K562 (cell line): ENCODE data around the gene CCDC192. TPM values are rescaled to one million over a fixed set of nuclear protein-coding genes. Genes with fewer than 3 reads are reported as not detected.

ENCODE experiments used
- ATAC-seq: fragments of 200-7000 bp; cut with Tn5 transposase; 3 replicates; pipeline ENCODE4 v1.9.1; 2020; ENCODE audit warnings: moderate library complexity
- BruUV-seq: library from RNA; stranded (reverse); fragments of 400-500 nt; replicated peaks from 2 replicates; lab custom pipeline; 2021; lab: Mats Ljungman, UMichigan
- CTCF ChIA-PET: fragments of 300-600 bp; formaldehyde crosslinking; extraction: SDS; loops from one replicate; lab custom pipeline; 2021; ENCODE audit warnings: low intra/inter-chr PET ratio; lab: Yijun Ruan, JAX
- POLR2A ChIA-PET: fragments of 300-600, 350-650 bp; sonication (Branson Sonifier 250); formaldehyde crosslinking; extraction: SDS; loops from one replicate; lab custom pipeline; 2021; ENCODE audit warnings: antibody characterized with exemption, inconsistent platforms; lab: Yijun Ruan, JAX
- DNase-seq, 4 experiments: peaks; one replicate each; pipeline versions ENCODE4 v3.0.0 to v3.0.0-alpha.2; 2011 to 2018; ENCODE audit warnings: low spot score in 3 of 4, mixed read lengths in 3 of 4; ENCODE audit errors: extremely low read depth in 1 of 4
- FAIRE-seq: peaks from 2 replicates; lab custom pipeline; 2011; peaks lifted over from hg19 to GRCh38; lab: Jason Lieb, UNC
- H2AFZ ChIP-seq: 2 replicates; pipeline ENCODE4 v1.6.0; 2011; ENCODE audit warnings: low read depth, low read length, control low read depth, inconsistent platforms
- H3K27ac ChIP-seq: fragments of 200-600 bp; 3 replicates; pipeline ENCODE4 v1.8.0; 2011; ENCODE audit warnings: low read depth, mild to moderate bottlenecking, control low read depth, inconsistent platforms, low read length, moderate library complexity, mixed read lengths; ENCODE audit errors: extremely low read depth
- H3K27me3 ChIP-seq, 2 experiments: fragments of 300-600 bp in 1 of 2; 2 replicates in 1 of 2; 3 replicates in 1 of 2; pipeline versions ENCODE4 v1.6.0 to v1.8.0; 2011; ENCODE audit warnings: inconsistent platforms in 2 of 2, low read length in 2 of 2, mild to moderate bottlenecking in 1 of 2, mixed read lengths in 1 of 2, moderate library complexity in 1 of 2; ENCODE audit not compliant: control insufficient read depth in 2 of 2, insufficient read depth in 2 of 2
- H3K36me3 ChIP-seq: fragments of 300-600 bp; 3 replicates; pipeline ENCODE4 v1.8.0; 2011; ENCODE audit warnings: mild to moderate bottlenecking, low read length, inconsistent platforms; ENCODE audit not compliant: control insufficient read depth, insufficient read depth
- H3K4me1 ChIP-seq, 2 experiments: fragments of 200-600 bp in 1 of 2; replicated peaks in 1 of 2; 2 replicates in 1 of 2; 3 replicates in 1 of 2; pipeline versions ENCODE4 v1.5.1 to v1.8.0; 2011; ENCODE audit warnings: inconsistent platforms in 2 of 2, low read length in 2 of 2, mild to moderate bottlenecking in 1 of 2, mixed read lengths in 1 of 2, moderate library complexity in 1 of 2; ENCODE audit not compliant: control insufficient read depth in 2 of 2, insufficient read depth in 2 of 2
- H3K4me2 ChIP-seq: 2 replicates; pipeline ENCODE4 v1.6.1; 2011; ENCODE audit warnings: low read length, control low read depth, inconsistent platforms, mixed read lengths; ENCODE audit not compliant: insufficient read depth
- H3K4me3 ChIP-seq: fragments of 200-600 bp; sonication (generic), shearing (Covaris generic); 2 replicates; pipeline ENCODE4 v1.5.1; 2016; ENCODE audit warnings: control low read depth, inconsistent platforms
- H3K79me2 ChIP-seq: fragments of 200-600 bp; 3 replicates; pipeline ENCODE4 v1.8.0; 2011; ENCODE audit warnings: low read length, inconsistent platforms; ENCODE audit not compliant: control insufficient read depth, insufficient read depth
- H3K9ac ChIP-seq, 2 experiments: 2 replicates each; pipeline versions ENCODE4 v1.6.0 to v1.6.1; 2011; ENCODE audit warnings: low read depth in 2 of 2, low read length in 2 of 2, control low read depth in 1 of 2, inconsistent platforms in 1 of 2, mild to moderate bottlenecking in 1 of 2, mixed read lengths in 1 of 2; ENCODE audit not compliant: insufficient read depth in 1 of 2
- H3K9me1 ChIP-seq: one replicate; pipeline ENCODE4 v1.6.0; 2011; ENCODE audit warnings: inconsistent platforms, mild to moderate bottlenecking, low read length, moderate library complexity; ENCODE audit not compliant: control insufficient read depth, insufficient read depth
- H3K9me3 ChIP-seq: replicated peaks from 2 replicates; pipeline ENCODE4 v1.5.1; 2011; ENCODE audit warnings: low read depth, low read length, inconsistent platforms; ENCODE audit not compliant: control insufficient read depth, insufficient read depth
- H4K20me1 ChIP-seq: replicated peaks from 2 replicates; pipeline ENCODE4 v1.6.1; 2011; ENCODE audit warnings: low read length, inconsistent platforms, mixed read lengths; ENCODE audit not compliant: control insufficient read depth, insufficient read depth
- BRCA1 ChIP-seq, 2 experiments: fragments of 450-650 bp in 1 of 2; sonication (generic) in 1 of 2; formaldehyde crosslinking in 1 of 2; IDR thresholded peaks; 2 replicates each; pipeline versions ENCODE4 v1.5.0 to v1.6.1; 2017 to 2020; ENCODE audit warnings: mild to moderate bottlenecking in 1 of 2, missing genetic modification reagents in 1 of 2
- CEBPB ChIP-seq: fragments of 450-650 bp; IDR thresholded peaks from 2 replicates; pipeline ENCODE4 v1.6.1; 2016; ENCODE audit warnings: missing genetic modification characterization, missing compliant biosample characterization
- E2F3 ChIP-seq: fragments of 250-450 bp; sonication (Bioruptor Pico); IDR thresholded peaks from 2 replicates; pipeline ENCODE4 v1.4.0; 2020; ENCODE audit warnings: mild to moderate bottlenecking
- FOXK2 ChIP-seq, 2 experiments: fragments of 450-650 bp; IDR thresholded peaks in 1 of 2; conservative IDR thresholded peaks in 1 of 2; 2 replicates each; pipeline ENCODE4 v1.6.1; 2016; ENCODE audit warnings: low read depth in 2 of 2, mild to moderate bottlenecking in 1 of 2
- GABPA ChIP-seq: fragments of 200-800 bp; sonication (Bioruptor generic); conservative IDR thresholded peaks from 2 replicates; pipeline ENCODE4 v1.6.1; 2016; ENCODE audit warnings: low read depth, missing genetic modification characterization, missing compliant biosample characterization
- NFATC3 ChIP-seq: fragments of 450-650 bp; IDR thresholded peaks from 2 replicates; pipeline ENCODE4 v1.6.1; 2017; ENCODE audit warnings: mild to moderate bottlenecking
- NFXL1 ChIP-seq: fragments of 450-650 bp; formaldehyde crosslinking; IDR thresholded peaks from 2 replicates; pipeline ENCODE4 v1.4.0; 2021; ENCODE audit warnings: mild to moderate bottlenecking
- NR4A1 ChIP-seq, 2 experiments: fragments of 250-450 bp in 1 of 2; fragments of 450-650 bp in 1 of 2; sonication (Bioruptor Pico) in 1 of 2; IDR thresholded peaks; 2 replicates each; pipeline versions ENCODE4 v1.4.0 to v1.6.1; 2016 to 2020; ENCODE audit warnings: mild to moderate bottlenecking in 2 of 2, missing compliant biosample characterization in 1 of 2, missing genetic modification characterization in 1 of 2, moderate library complexity in 1 of 2
- PHF8 ChIP-seq: fragments of 200-600 bp; sonication (generic); IDR thresholded peaks from 2 replicates; pipeline ENCODE4 v1.6.1; 2012; ENCODE audit warnings: mixed run types, mild to moderate bottlenecking, inconsistent platforms, low read length, moderate library complexity, borderline replicate concordance
- ZFP1 ChIP-seq: fragments of 450-650 bp; formaldehyde crosslinking; IDR thresholded peaks from 2 replicates; pipeline ENCODE4 v1.4.0; 2020; ENCODE audit warnings: mild to moderate bottlenecking, mixed read lengths
- ZNF512 ChIP-seq: IDR thresholded peaks from 2 replicates; pipeline ENCODE4 v1.6.1; 2016; ENCODE audit warnings: missing genetic modification characterization, missing compliant biosample characterization
- ZNF75A ChIP-seq: fragments of 450-650 bp; formaldehyde crosslinking; IDR thresholded peaks from 2 replicates; pipeline ENCODE4 v1.4.0; 2020; ENCODE audit warnings: mild to moderate bottlenecking
- ZZZ3 ChIP-seq: fragments of 450-650 bp; IDR thresholded peaks from 2 replicates; pipeline ENCODE4 v1.6.1; 2016; ENCODE audit warnings: antibody characterized with exemption, mild to moderate bottlenecking, moderate library complexity
- WGBS: fragments of 100-300 bp; shearing (Covaris generic); methylation state at CpG from one replicate; pipeline ENCODE4 v1.1.6; 2016; ENCODE audit warnings: low coverage, mixed read lengths; ENCODE audit not compliant: insufficient coverage; ENCODE audit errors: missing lambda C conversion rate; 5-methylcytosine and 5-hydroxymethylcytosine counted together
- in situ Hi-C: fragments of 300-500 bp; cut with MboI; formaldehyde crosslinking; loops from 4 replicates; pipeline ENCODE4 v1.15.0; 2018; ENCODE audit warnings: inconsistent platforms, mixed read lengths
- intact Hi-C: fragments of 100-400 bp; cut with micrococcal nuclease; formaldehyde crosslinking; loops from 2 replicates; pipeline ENCODE4 v1.14.2; 2022
- polyA plus RNA-seq, 8 experiments: library from polyadenylated mRNA; depleted of rRNA in 4 of 8; stranded (reverse) in 5 of 8; unstranded in 3 of 8; fragments of >200 nt; fragmentation: Nextera tagmentation in 2 of 8; fragmentation: Illumina TruSeq in 1 of 8; extraction: Ambion mirVana in 2 of 8; extraction: Trizol in 1 of 8; gene quantifications; 2 replicates each; pipeline versions ENCODE4 v1.2.1 to v1.2.3, GENCODE V29; 2011 to 2014; ENCODE audit warnings: inconsistent platforms in 1 of 8, missing spikeins in 1 of 8
- total RNA-seq, 7 experiments: library from RNA; depleted of rRNA in 6 of 7; stranded (reverse); fragments of >200 nt in 6 of 7; fragmentation: Illumina TruSeq in 2 of 7; extraction: Trizol in 2 of 7; gene quantifications; 2 replicates each; pipeline versions ENCODE4 v1.2.1 to v1.2.3, GENCODE V29; 2011 to 2021; ENCODE audit warnings: low replicate concordance in 1 of 7
- TF ChIP-seq, protein P1 (sequence below): sonication (generic); IDR thresholded peaks from 2 replicates; pipeline ENCODE4 v1.6.1; 2016

Gene CCDC192
- total and polyA plus RNA-seq, 9 of the 15 experiments (the other 6 are each of a cell fraction or from before 2014, with no cell fraction given): 0.21 to 0.66 (median 0.38) TPM; not detected in 2

- no peak for TF ChIP-seq NR4A1 (CRISPR knock-in tag; IDR thresholded peaks at IDR 0.05)
- no peak for TF ChIP-seq NR4A1 (tag; IDR thresholded peaks at IDR 0.05)
These were observed 5.1 kb upstream of the CCDC192 start (continued) for GRCh38 chr5:127697894-127698600.

GRCh38 chr5:127699416-127699815, 3.8 kb upstream of the CCDC192 start:
- ChIA-PET POLR2A (no interaction called here), CTCF (no interaction called here)
- H3K4me2 ChIP-seq: no peak overlapping the region
- H4K20me1 ChIP-seq: no peaks in the 10 kb centered on the region
- H3K9ac ChIP-seq: no peak overlapping the region
- DNase-seq (no peak), ATAC-seq (no peak), FAIRE-seq (no peak)
- TF ChIP-seq E2F3 (CRISPR knock-in tag) (no peak), ZFP1 (CRISPR knock-in tag) (no peak), BRCA1 (IDR thresholded peaks at IDR 0.05) (no peak), BRCA1 (CRISPR knock-in tag; IDR thresholded peaks at IDR 0.05) (no peak), NFATC3 (no peak), NFXL1 (no peak), ZNF512 (tag) (no peak), PHF8 (no peak), GABPA (tag) (no peak), FOXK2 (conservative IDR thresholded peaks at IDR 0.05 in 1 of 2, IDR thresholded peaks at IDR 0.05 in 1 of 2; ENCODE audit: low read depth in 2 of 2) (no peak), ZNF75A (no peak), ZZZ3 (no peak), CEBPB (tag) (no peak)
- TF ChIP-seq, protein P1, sequence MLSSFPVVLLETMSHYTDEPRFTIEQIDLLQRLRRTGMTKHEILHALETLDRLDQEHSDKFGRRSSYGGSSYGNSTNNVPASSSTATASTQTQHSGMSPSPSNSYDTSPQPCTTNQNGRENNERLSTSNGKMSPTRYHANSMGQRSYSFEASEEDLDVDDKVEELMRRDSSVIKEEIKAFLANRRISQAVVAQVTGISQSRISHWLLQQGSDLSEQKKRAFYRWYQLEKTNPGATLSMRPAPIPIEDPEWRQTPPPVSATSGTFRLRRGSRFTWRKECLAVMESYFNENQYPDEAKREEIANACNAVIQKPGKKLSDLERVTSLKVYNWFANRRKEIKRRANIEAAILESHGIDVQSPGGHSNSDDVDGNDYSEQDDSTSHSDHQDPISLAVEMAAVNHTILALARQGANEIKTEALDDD: no peak
- no peaks in the 10 kb centered on the region for H3K9me3 ChIP-seq
- no TSS peak for BruUV-seq
- no peaks in the 10 kb centered on the region for H3K4me1 ChIP-seq
- intact Hi-C loops: no loop called here
- in situ Hi-C loops: no loop called here
- H3K36me3 ChIP-seq: no peaks in the 10 kb centered on the region
- WGBS: 0% methylated on average over 5 of the region's 5 CpGs
- H3K27ac ChIP-seq: no peak overlapping the region
- H3K9me1 ChIP-seq: no peaks in the 10 kb centered on the region
- H3K27me3 ChIP-seq: no peaks in the 10 kb centered on the region; a peak in 1 of 5 replicates
- no peak overlapping the region for H2AFZ ChIP-seq
- no peak overlapping the region for H3K4me3 ChIP-seq
- H3K79me2 ChIP-seq: no peaks in the 10 kb centered on the region
